Left lung (tissue), 10 donors: ENCODE data around the gene CNOT4. TPM values are rescaled to one million over a fixed set of nuclear protein-coding genes. Genes with fewer than 3 reads are reported as not detected.
"Not testable (repeated sequence)": the region's sequence is repeated elsewhere in the genome, so short reads cannot be mapped to it uniquely, and the experiment has no call there.

ENCODE experiments used
- ATAC-seq: fragments of 200-7000 bp; cut with Tn5 transposase; one replicate; pipeline ENCODE4 v1.9.1; 2020; ENCODE audit warnings: moderate library complexity
- DNase-seq, 4 donors: peaks; one replicate each; pipeline ENCODE4 v3.0.0-alpha.2; 2013 to 2020
- H3K27ac ChIP-seq, 2 donors: fragments of 200-600 bp; sonication (generic) in 1 of 2; one replicate each; pipeline versions ENCODE4 v1.5.0 to v1.8.0; 2020 to 2021
- H3K27me3 ChIP-seq, 2 donors: fragments of 200-600 bp; sonication (generic) in 1 of 2; one replicate each; pipeline versions ENCODE4 v1.5.0 to v1.8.0; 2020 to 2021
- H3K36me3 ChIP-seq, 2 donors: fragments of 200-600 bp; sonication (generic) in 1 of 2; one replicate each; pipeline versions ENCODE4 v1.5.0 to v1.8.0; 2020 to 2021
- H3K4me1 ChIP-seq, 2 donors: fragments of 200-600 bp; one replicate each; pipeline ENCODE4 v1.8.0; 2021
- H3K4me3 ChIP-seq, 2 donors: fragments of 200-600 bp; sonication (generic) in 1 of 2; one replicate each; pipeline versions ENCODE4 v1.5.0 to v1.8.0; 2020 to 2021; ENCODE audit warnings: mild to moderate bottlenecking in 1 of 2
- H3K9me3 ChIP-seq, 2 donors: fragments of 200-600 bp; sonication (generic) in 1 of 2; one replicate each; pipeline versions ENCODE4 v1.5.0 to v1.8.0; 2020 to 2021
- CTCF ChIP-seq, 2 donors: fragments of 200-600 bp; sonication (generic) in 1 of 2; IDR thresholded peaks; one replicate each; pipeline versions ENCODE4 v1.5.0 to v1.8.0; 2021; ENCODE audit warnings: antibody characterized with exemption in 2 of 2
- intact Hi-C, 2 donors: fragments of 100-400 bp; cut with DNase I; formaldehyde crosslinking; loops; one replicate each; pipeline versions ENCODE4 v1.11.2 to v1.14.2; 2022
- polyA plus RNA-seq, 6 donors: library from polyadenylated mRNA; unstranded; fragments of 120-200 nt; gene quantifications; one replicate each; pipeline ENCODE4 v1.2.1, GENCODE V29; 2013; ENCODE audit not compliant: insufficient read length in 6 of 6
- total RNA-seq, 2 donors: library from RNA; stranded (reverse); fragmentation: NEBNext Ultra II Directional; extraction: Animal tissue kit (Norgen Biotek cat#: 25700); gene quantifications; one replicate each; pipeline ENCODE4 v1.2.1, GENCODE V29; 2021
- donor health status: DM: no; HTN: yes; CAD: no.
- donor health status: DM: no; HTN: no; CAD: no.

The CNOT4 gene
- total and polyA plus RNA-seq, 8 donors = 21.6 to 35.4 (median 33.6) TPM

- intact Hi-C loops = loop anchor here in 1 of 2 donors (10.0 kb wide), 1 partner anchor 226 kb away; no protein-coding TSS in a partner anchor
- peak overlapping the region; percentile 66 to 77 for H3K4me3 ChIP-seq
- peaks cover 4 to 37% of the 10 kb centered on the region in 2 donors for H3K4me1 ChIP-seq
- peak overlapping the region; percentile 91 to 92 for H3K27ac ChIP-seq
- ATAC-seq (peak; percentile 2), DNase-seq (peak in 2 of 4 donors; percentile 29 to 33)
- H3K9me3 ChIP-seq = no peaks in the 10 kb centered on the region
- H3K36me3 ChIP-seq = no peaks in the 10 kb centered on the region
- H3K27me3 ChIP-seq = no peaks in the 10 kb centered on the region
- no peak for TF ChIP-seq CTCF (IDR thresholded peaks at IDR 0.05)
These were observed 786 bp upstream of the CNOT4 start for GRCh38 chr7:135510592-135511183.

GRCh38 chr7:135509589-135509838 lies 388 bp downstream of the CNOT4 start:
- H3K4me1 ChIP-seq = peaks cover 4 to 37% of the 10 kb centered on the region in 2 donors
- DNase-seq (no peak), ATAC-seq (no peak)

GRCh38 chr7:135508883-135509588 lies 866 bp downstream of the CNOT4 start:
- H3K27ac ChIP-seq = peak overlapping the region; percentile 91 to 92
- DNase-seq (peak in 1 of 4 donors; percentile 37), ATAC-seq (peak; percentile 9)
- intact Hi-C loops = no loop called here
- H3K4me1 ChIP-seq = peaks cover 4 to 37% of the 10 kb centered on the region in 2 donors
- peak overlapping the region; percentile 66 to 77 for H3K4me3 ChIP-seq
- no peaks in the 10 kb centered on the region for H3K9me3 ChIP-seq
- no peak for TF ChIP-seq CTCF (IDR thresholded peaks at IDR 0.05)
- H3K36me3 ChIP-seq = no peaks in the 10 kb centered on the region
- H3K27me3 ChIP-seq = no peaks in the 10 kb centered on the region

More at GRCh38 chr7:135509589-135509838, 388 bp downstream of the CNOT4 start:
- Histone ChIP-seq H3K27ac (peak overlapping the region; percentile 91 to 92), H3K27me3 (no peaks in the 10 kb centered on the region), H3K9me3 (no peaks in the 10 kb centered on the region), H3K4me3 (peak overlapping the region; percentile 66 to 77), H3K36me3 (no peaks in the 10 kb centered on the region)
- intact Hi-C loops = no loop called here
- no peak for TF ChIP-seq CTCF (IDR thresholded peaks at IDR 0.05)

DNA sequence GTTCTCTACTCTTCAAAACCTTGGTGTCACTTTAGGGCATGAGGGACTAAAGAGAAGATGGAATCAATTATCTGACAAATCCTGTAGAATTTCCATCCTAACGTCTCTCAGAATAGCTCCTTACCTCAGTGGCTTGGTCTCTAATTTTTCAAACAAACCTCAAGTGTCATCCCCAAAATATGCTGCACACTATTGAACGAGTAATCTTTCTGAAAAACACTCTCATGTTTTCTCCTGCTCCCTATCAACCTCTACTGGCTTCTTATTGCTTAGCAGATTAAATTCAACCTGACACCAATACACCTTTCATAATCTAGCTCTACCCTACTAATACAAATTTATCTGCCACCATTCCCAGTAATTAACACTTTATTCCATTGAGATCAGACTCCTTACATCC lies 8.5 kb downstream of the CNOT4 start:
- Histone ChIP-seq H3K4me3 (no peak overlapping the region), H3K27me3 (no peaks in the 10 kb centered on the region), H3K4me1 (peaks cover 6 to 51% of the 10 kb centered on the region in 2 donors), H3K36me3 (no peaks in the 10 kb centered on the region), H3K27ac (no peak overlapping the region), H3K9me3 (no peaks in the 10 kb centered on the region)
- no peak for TF ChIP-seq CTCF (IDR thresholded peaks at IDR 0.05)
- DNase-seq (no peak), ATAC-seq (no peak)
- intact Hi-C loops = no loop called here

GRCh38 chr7:135499818-135500217 lies 10.1 kb downstream of the CNOT4 start:
- DNase-seq (no peak), ATAC-seq (no peak)
- TF ChIP-seq CTCF (IDR thresholded peaks at IDR 0.05) = no peak
- H3K4me1 ChIP-seq = peaks cover 6 to 48% of the 10 kb centered on the region in 2 donors
- no peak overlapping the region for H3K4me3 ChIP-seq
- H3K36me3 ChIP-seq = no peaks in the 10 kb centered on the region
- intact Hi-C loops = no loop called here
- no peak overlapping the region for H3K27ac ChIP-seq
- H3K27me3 ChIP-seq = no peaks in the 10 kb centered on the region
- H3K9me3 ChIP-seq = no peaks in the 10 kb centered on the region

DNA sequence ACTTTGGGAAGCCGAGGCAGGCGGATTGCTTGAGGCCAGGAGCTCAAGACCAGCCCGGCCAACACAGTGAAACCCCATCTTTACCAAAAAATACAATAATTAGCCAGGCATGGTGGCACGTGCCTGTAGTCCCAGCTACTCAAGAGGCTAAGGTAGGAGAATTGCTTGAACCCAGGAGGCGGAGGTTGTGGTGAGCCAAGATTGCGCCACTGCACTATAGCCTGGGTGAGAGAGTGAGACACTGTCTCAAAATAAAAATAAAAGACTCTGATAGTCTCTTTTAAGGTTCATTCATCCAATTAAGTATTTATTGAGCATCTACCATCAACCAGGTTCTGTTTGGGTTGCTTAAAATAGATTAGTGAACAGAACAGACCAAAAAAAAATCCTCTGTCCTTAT lies 12.7 kb downstream of the CNOT4 start:
- intact Hi-C loops, H3K9me3 ChIP-seq, H3K27ac ChIP-seq, DNase-seq, H3K27me3 ChIP-seq, H3K36me3 ChIP-seq, H3K4me3 ChIP-seq, ATAC-seq: not testable (repeated sequence)
- peaks cover 12 to 47% of the 10 kb centered on the region in 2 donors for H3K4me1 ChIP-seq
